ENCODE measurements around the gene ST3GAL5.
A peak's percentile ranks its signal among the peaks of the same experiment; 100 is the strongest.
"Not testable (repeated sequence)": the region's sequence is repeated elsewhere in the genome, so short reads cannot be mapped to it uniquely, and the experiment has no call there.

The ST3GAL5 gene

GRCh38 chr2:85888684-85889626, at the start of gene ST3GAL5:
Gene ST3GAL5 (minus strand): TSS chr2:85888990. CDS start chr2:85888905, 85 bp downstream.
- Histone ChIP-seq H3K9me3 (ENCODE audit: control insufficient read depth, low read depth, low read length) (no peaks in the 10 kb centered on the region), H3K27me3 (ENCODE audit: control insufficient read depth, insufficient read depth, low read length) (peaks cover 37% of the 10 kb centered on the region), H3K9ac (ENCODE audit: low read length) (peak within 1 kb of the TSS; percentile 48), H3K4me1 (ENCODE audit: control insufficient read depth, low read depth, low read length) (peaks cover 3% of the 10 kb centered on the region), H3K36me3 (ENCODE audit: control insufficient read depth, low read depth, low read length) (no peaks in the 10 kb centered on the region), H3K27ac (ENCODE audit: low read length) (no peak within 1 kb of the TSS), H3K4me3 (ENCODE audit: low read length) (peak within 1 kb of the TSS; percentile 87)

- H3K4me1 ChIP-seq (ENCODE audit: control insufficient read depth, low read depth, low read length), result peaks cover 14% of the 10 kb centered on the region
- H3K9ac ChIP-seq (ENCODE audit: low read length), result no peak overlapping the region
- peaks cover 5% of the 10 kb centered on the region for H3K9me3 ChIP-seq (ENCODE audit: control insufficient read depth, low read depth, low read length)
- no peaks in the 10 kb centered on the region for H3K27me3 ChIP-seq (ENCODE audit: control insufficient read depth, insufficient read depth, low read length)
- no peaks in the 10 kb centered on the region for H3K36me3 ChIP-seq (ENCODE audit: control insufficient read depth, low read depth, low read length)
- H3K4me3 ChIP-seq (ENCODE audit: low read length), result no peak overlapping the region
- no peak overlapping the region for H3K27ac ChIP-seq (ENCODE audit: low read length)
These were observed 49.7 kb upstream of the ST3GAL5 start for GRCh38 chr2:85938456-85938855.

GRCh38 chr2:85937069-85937439, 48.3 kb upstream of the ST3GAL5 start:
- no peak overlapping the region for H3K9ac ChIP-seq (ENCODE audit: low read length)

GRCh38 chr2:85936421-85937068, 47.8 kb upstream of the ST3GAL5 start:
- no peak overlapping the region for H3K27ac ChIP-seq (ENCODE audit: low read length)
- H3K9ac ChIP-seq (ENCODE audit: low read length), result no peak overlapping the region
- H3K9me3 ChIP-seq (ENCODE audit: control insufficient read depth, low read depth, low read length), result no peaks in the 10 kb centered on the region
- H3K4me3 ChIP-seq (ENCODE audit: low read length), result no peak overlapping the region
- H3K36me3 ChIP-seq (ENCODE audit: control insufficient read depth, low read depth, low read length), result no peaks in the 10 kb centered on the region
- H3K27me3 ChIP-seq (ENCODE audit: control insufficient read depth, insufficient read depth, low read length), result no peaks in the 10 kb centered on the region
- H3K4me1 ChIP-seq (ENCODE audit: control insufficient read depth, low read depth, low read length), result peaks cover 14% of the 10 kb centered on the region

More at GRCh38 chr2:85937069-85937439, 48.3 kb upstream of the ST3GAL5 start:
- Histone ChIP-seq H3K4me1 (ENCODE audit: control insufficient read depth, low read depth, low read length) (peaks cover 14% of the 10 kb centered on the region), H3K27ac (ENCODE audit: low read length) (no peak overlapping the region), H3K4me3 (ENCODE audit: low read length) (no peak overlapping the region), H3K9me3 (ENCODE audit: control insufficient read depth, low read depth, low read length) (no peaks in the 10 kb centered on the region), H3K27me3 (ENCODE audit: control insufficient read depth, insufficient read depth, low read length) (no peaks in the 10 kb centered on the region), H3K36me3 (ENCODE audit: control insufficient read depth, low read depth, low read length) (no peaks in the 10 kb centered on the region)

GRCh38 chr2:85935746-85936208, 47.0 kb upstream of the ST3GAL5 start:
- H3K27ac ChIP-seq (ENCODE audit: low read length), result no peak overlapping the region
- no peaks in the 10 kb centered on the region for H3K27me3 ChIP-seq (ENCODE audit: control insufficient read depth, insufficient read depth, low read length)

GRCh38 chr2:85935170-85935745, 46.5 kb upstream of the ST3GAL5 start:
- no peak overlapping the region for H3K27ac ChIP-seq (ENCODE audit: low read length)
- no peaks in the 10 kb centered on the region for H3K27me3 ChIP-seq (ENCODE audit: control insufficient read depth, insufficient read depth, low read length)
- peaks cover 14% of the 10 kb centered on the region for H3K4me1 ChIP-seq (ENCODE audit: control insufficient read depth, low read depth, low read length)
- no peak overlapping the region for H3K9ac ChIP-seq (ENCODE audit: low read length)
- no peak overlapping the region for H3K4me3 ChIP-seq (ENCODE audit: low read length)
- no peaks in the 10 kb centered on the region for H3K9me3 ChIP-seq (ENCODE audit: control insufficient read depth, low read depth, low read length)
- no peaks in the 10 kb centered on the region for H3K36me3 ChIP-seq (ENCODE audit: control insufficient read depth, low read depth, low read length)

More at GRCh38 chr2:85935746-85936208, 47.0 kb upstream of the ST3GAL5 start:
- Histone ChIP-seq H3K4me1 (ENCODE audit: control insufficient read depth, low read depth, low read length) (peaks cover 14% of the 10 kb centered on the region), H3K36me3 (ENCODE audit: control insufficient read depth, low read depth, low read length) (no peaks in the 10 kb centered on the region), H3K9ac (ENCODE audit: low read length) (no peak overlapping the region), H3K4me3 (ENCODE audit: low read length) (peak overlapping the region; percentile 21), H3K9me3 (ENCODE audit: control insufficient read depth, low read depth, low read length) (no peaks in the 10 kb centered on the region)

- Histone ChIP-seq H3K9me3 (ENCODE audit: control insufficient read depth, low read depth, low read length) (no peaks in the 10 kb centered on the region), H3K4me3 (ENCODE audit: low read length) (no peak overlapping the region), H3K9ac (ENCODE audit: low read length) (no peak overlapping the region), H3K27me3 (ENCODE audit: control insufficient read depth, insufficient read depth, low read length) (no peaks in the 10 kb centered on the region), H3K27ac (ENCODE audit: low read length) (no peak overlapping the region), H3K4me1 (ENCODE audit: control insufficient read depth, low read depth, low read length) (peaks cover 14% of the 10 kb centered on the region), H3K36me3 (ENCODE audit: control insufficient read depth, low read depth, low read length) (no peaks in the 10 kb centered on the region)
These were observed 45.2 kb upstream of the ST3GAL5 start for GRCh38 chr2:85933753-85934594.

GRCh38 chr2:85931151-85931550, 42.4 kb upstream of the ST3GAL5 start:
- H3K27ac ChIP-seq (ENCODE audit: low read length); H3K4me3 ChIP-seq (ENCODE audit: low read length); H3K9ac ChIP-seq (ENCODE audit: low read length); H3K27me3 ChIP-seq (ENCODE audit: control insufficient read depth, insufficient read depth, low read length); H3K36me3 ChIP-seq (ENCODE audit: control insufficient read depth, low read depth, low read length); H3K9me3 ChIP-seq (ENCODE audit: control insufficient read depth, low read depth, low read length): not testable (repeated sequence)
- peaks cover 11% of the 10 kb centered on the region for H3K4me1 ChIP-seq (ENCODE audit: control insufficient read depth, low read depth, low read length)

GRCh38 chr2:85930129-85931124, 41.6 kb upstream of the ST3GAL5 start:
- Histone ChIP-seq H3K36me3 (ENCODE audit: control insufficient read depth, low read depth, low read length) (no peaks in the 10 kb centered on the region), H3K9me3 (ENCODE audit: control insufficient read depth, low read depth, low read length) (no peaks in the 10 kb centered on the region), H3K9ac (ENCODE audit: low read length) (no peak overlapping the region), H3K4me3 (ENCODE audit: low read length) (no peak overlapping the region), H3K4me1 (ENCODE audit: control insufficient read depth, low read depth, low read length) (peaks cover 3% of the 10 kb centered on the region), H3K27ac (ENCODE audit: low read length) (no peak overlapping the region), H3K27me3 (ENCODE audit: control insufficient read depth, insufficient read depth, low read length) (no peaks in the 10 kb centered on the region)

All from iPS-18a (cell line).